Measurements from ENCODE around the gene RIOK2.

- no peak for TF ChIP-seq CTCF (conservative IDR thresholded peaks at IDR 0.05 in 1 of 2, IDR thresholded peaks at IDR 0.05 in 1 of 2; ENCODE audit: low read depth in 1 of 2, low read length in 2 of 2)
- TF ChIP-seq EZH2 (IDR thresholded peaks at IDR 0.05; ENCODE audit: low read length, missing control alignments), result no peak
Observed at GRCh38 chr5:97111616-97112015, 71.4 kb downstream of the RIOK2 start.
